Measurements from ENCODE around the gene SELL.

The SELL gene

DNA sequence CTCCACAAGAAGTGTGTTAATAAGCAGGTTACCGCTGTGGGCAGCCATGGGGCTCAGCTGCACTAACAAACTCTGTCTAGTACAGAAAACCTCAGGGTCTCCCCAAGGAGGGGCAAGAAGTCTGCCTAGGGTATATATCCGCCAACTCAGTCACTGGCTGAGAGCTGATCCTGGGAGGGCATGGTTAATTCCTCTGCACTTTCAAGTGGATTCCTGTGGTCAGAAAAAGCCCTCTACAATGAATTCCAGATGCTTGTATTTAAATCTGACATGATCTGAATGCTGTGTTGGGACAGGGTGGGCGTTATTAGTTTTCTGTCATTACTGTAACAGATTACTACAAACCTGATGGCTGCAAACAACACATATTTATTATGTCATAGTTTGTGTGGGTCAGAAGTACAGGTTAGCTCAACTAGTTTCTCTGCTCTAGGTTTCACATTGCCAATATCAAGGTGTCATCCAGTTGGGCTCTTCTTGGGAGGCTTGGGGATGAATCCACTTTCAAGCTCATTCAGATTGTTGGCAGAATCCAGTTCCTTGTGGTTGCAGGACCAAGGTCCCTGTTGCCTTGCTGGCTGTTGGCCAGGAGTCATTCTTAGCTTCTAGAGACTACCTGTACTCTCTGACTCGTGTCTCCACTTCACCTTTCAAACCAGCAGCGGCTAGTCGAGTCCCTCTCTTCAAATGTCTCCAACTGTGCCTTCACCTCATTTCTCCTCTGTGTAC lies 30.4 kb upstream of the SELL start:
- POLR2A ChIA-PET: no interaction called here
- TF ChIP-seq, protein P1, sequence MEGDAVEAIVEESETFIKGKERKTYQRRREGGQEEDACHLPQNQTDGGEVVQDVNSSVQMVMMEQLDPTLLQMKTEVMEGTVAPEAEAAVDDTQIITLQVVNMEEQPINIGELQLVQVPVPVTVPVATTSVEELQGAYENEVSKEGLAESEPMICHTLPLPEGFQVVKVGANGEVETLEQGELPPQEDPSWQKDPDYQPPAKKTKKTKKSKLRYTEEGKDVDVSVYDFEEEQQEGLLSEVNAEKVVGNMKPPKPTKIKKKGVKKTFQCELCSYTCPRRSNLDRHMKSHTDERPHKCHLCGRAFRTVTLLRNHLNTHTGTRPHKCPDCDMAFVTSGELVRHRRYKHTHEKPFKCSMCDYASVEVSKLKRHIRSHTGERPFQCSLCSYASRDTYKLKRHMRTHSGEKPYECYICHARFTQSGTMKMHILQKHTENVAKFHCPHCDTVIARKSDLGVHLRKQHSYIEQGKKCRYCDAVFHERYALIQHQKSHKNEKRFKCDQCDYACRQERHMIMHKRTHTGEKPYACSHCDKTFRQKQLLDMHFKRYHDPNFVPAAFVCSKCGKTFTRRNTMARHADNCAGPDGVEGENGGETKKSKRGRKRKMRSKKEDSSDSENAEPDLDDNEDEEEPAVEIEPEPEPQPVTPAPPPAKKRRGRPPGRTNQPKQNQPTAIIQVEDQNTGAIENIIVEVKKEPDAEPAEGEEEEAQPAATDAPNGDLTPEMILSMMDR (IDR thresholded peaks at IDR 0.05; ENCODE audit: insufficient read depth, low read length, missing control alignments): no peak
- DNase-seq (ENCODE audit: low read depth, low spot score): peak; percentile 21
- no peak overlapping the region for H3K4me3 ChIP-seq (ENCODE audit: low read depth, low read length)
- CTCF ChIA-PET: no interaction called here

DNA sequence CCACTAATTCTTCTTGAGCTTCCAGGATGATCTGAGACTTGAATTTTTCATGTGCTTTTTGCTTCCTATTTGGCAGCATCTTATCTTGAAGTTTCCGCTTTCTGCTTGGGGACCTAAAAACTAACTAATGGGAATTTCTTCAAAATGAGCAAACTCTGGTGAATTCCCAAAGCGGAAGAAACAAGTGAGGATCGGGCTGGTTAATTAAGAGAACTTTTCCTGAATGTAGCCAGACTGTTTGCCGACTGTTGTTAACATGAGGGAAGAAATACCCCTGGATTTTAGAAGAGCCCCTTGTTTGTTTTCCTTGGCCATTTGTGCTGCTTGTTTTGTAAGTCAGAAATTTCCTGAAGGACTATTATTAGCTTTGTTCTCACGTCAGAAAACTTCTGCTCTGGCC lies 28.6 kb upstream of the SELL start:
- CTCF ChIA-PET: no interaction called here
- no peak for DNase-seq (ENCODE audit: low read depth, low spot score)
- H3K4me3 ChIP-seq (ENCODE audit: low read depth, low read length): no peak overlapping the region
- POLR2A ChIA-PET: no interaction called here
- TF ChIP-seq, protein P1 (IDR thresholded peaks at IDR 0.05; ENCODE audit: insufficient read depth, low read length, missing control alignments): no peak

DNA sequence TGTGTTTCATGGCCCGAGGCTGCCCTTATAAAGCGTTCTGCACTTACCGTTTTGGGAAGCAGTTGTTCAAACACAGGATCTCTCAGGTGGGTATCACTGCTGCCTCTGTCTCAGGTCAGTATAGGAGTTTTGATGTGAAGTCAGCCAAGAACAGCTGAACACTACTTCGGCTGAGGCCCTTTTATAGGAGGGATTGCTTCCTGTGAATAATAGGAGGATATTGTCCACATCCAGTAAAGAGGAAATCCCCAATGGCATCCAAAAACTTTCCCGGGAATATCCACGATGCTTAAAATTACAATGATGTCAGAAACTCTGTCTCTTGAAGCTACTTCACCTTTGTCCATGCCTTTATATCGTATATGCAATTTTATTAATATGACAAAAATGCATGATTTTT lies 22.5 kb upstream of the SELL start, which contains the start of gene SELE:
SELE (minus strand) TSS at position 156 of the 400 bp plus-strand sequence. CDS start 467 bp downstream, outside the sequence.
- ChIA-PET CTCF (no interaction called here), POLR2A (no interaction called here)
- DNase-seq (ENCODE audit: low read depth, low spot score): no peak
- TF ChIP-seq, protein P1 (IDR thresholded peaks at IDR 0.05; ENCODE audit: insufficient read depth, low read length, missing control alignments): no peak
- H3K4me3 ChIP-seq (ENCODE audit: low read depth, low read length): no peak within 1 kb of the TSS

DNA sequence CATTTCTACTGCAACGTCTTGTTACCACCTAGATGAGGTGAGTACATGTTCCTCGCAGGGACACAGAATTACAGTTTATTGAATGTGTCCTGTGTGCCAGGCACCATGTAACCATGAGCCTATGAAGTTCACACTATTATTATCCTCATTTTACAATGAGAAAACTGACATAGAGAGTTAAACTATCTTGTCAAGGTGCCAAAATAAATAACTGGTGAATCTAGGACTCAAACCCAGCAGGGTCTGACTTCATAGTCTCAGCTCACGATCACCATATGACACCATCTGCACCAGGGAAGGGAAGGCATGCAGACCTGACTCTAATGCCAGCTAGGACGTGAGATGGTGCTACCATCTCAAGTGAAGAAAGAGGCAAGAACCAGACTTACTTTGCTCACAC lies 20.0 kb upstream of the SELL start:
- CTCF ChIA-PET: no interaction called here
- POLR2A ChIA-PET: no interaction called here
- no peak overlapping the region for H3K4me3 ChIP-seq (ENCODE audit: low read depth, low read length)
- no peak for DNase-seq (ENCODE audit: low read depth, low spot score)
- TF ChIP-seq, protein P1 (IDR thresholded peaks at IDR 0.05; ENCODE audit: insufficient read depth, low read length, missing control alignments): no peak

DNA sequence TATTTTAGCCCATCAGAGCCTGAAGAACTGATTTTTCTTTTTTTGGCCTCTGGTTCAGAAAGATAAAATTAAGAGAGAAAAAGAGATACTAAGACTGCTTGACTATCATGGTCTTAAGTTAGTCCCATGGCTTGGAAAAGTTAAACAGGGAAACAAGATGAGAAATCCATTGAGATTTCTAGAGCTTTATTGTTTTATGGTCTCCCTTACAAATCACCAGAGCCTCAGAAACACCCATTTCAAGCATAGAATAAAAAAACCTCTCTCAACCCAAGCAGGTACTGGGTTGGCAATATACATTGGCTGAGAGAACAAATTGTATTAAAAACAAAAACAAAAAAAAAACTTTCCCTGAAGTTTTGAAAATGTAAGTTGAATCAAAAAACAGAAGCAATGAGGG lies 18.6 kb upstream of the SELL start:
- ChIA-PET CTCF (interaction anchor here (1.1 kb wide), 1 partner anchor 14 kb away, joined by 3 read pairs; no protein-coding TSS in a partner anchor), POLR2A (no interaction called here)
- H3K4me3 ChIP-seq (ENCODE audit: low read depth, low read length): no peak overlapping the region
- TF ChIP-seq, protein P1 (IDR thresholded peaks at IDR 0.05; ENCODE audit: insufficient read depth, low read length, missing control alignments): no peak
- no peak for DNase-seq (ENCODE audit: low read depth, low spot score)

DNA sequence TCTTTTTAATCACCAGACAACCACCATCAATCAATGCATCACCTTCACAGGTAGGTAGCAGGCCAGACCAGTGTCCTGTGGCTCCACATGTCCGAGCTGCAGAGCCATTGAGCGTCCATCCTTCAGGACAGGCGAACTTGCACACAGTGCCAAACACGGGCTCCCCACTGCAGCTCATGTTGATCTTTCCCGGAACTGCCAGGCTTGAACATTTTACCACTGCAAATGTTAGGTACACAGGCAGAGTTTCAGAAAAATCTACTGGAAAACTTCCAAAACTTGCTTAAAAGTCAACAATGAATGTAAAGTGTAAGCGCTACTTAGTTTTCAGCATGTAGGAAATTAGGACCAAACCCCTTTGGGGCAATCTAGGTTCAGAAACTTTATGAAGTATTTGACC lies 15.9 kb upstream of the SELL start:
- TF ChIP-seq, protein P1 (IDR thresholded peaks at IDR 0.05; ENCODE audit: insufficient read depth, low read length, missing control alignments): no peak
- POLR2A ChIA-PET: no interaction called here
- DNase-seq (ENCODE audit: low read depth, low spot score): no peak
- no peak overlapping the region for H3K4me3 ChIP-seq (ENCODE audit: low read depth, low read length)
- CTCF ChIA-PET: interaction anchor here (0.9 kb wide), 1 partner anchor 15 kb away, joined by 4 read pairs; no protein-coding TSS in a partner anchor
